CD4-positive, alpha-beta T cell (primary cell): Measurements from ENCODE around the gene EFHC2. TPM values are rescaled to one million over a fixed set of nuclear protein-coding genes. Genes with fewer than 3 reads are reported as not detected.

Source experiments
- ATAC-seq: fragments of 200-7000 bp; cut with Tn5 transposase; one replicate; pipeline ENCODE4 v1.10.0; 2022; ENCODE audit warnings: mild to moderate bottlenecking; ENCODE audit not compliant: poor library complexity
- CTCF ChIA-PET: fragments of 350-600 bp; sonication (Branson Sonifier 250); formaldehyde crosslinking; loops from one replicate; lab custom pipeline; 2021; ENCODE audit warnings: antibody characterized with exemption, inconsistent platforms; lab: Charles Lee
- POLR2A ChIA-PET: fragments of 350-600 bp; sonication (Branson Sonifier 250); formaldehyde crosslinking; loops from one replicate; lab custom pipeline; 2021; ENCODE audit warnings: antibody characterized with exemption, inconsistent platforms; lab: Charles Lee
- DNase-seq, 14 experiments: peaks; one replicate each; pipeline ENCODE4 v3.0.0-alpha.2; 2013 to 2020; ENCODE audit warnings: mixed read lengths in 2 of 14
- H3K27ac ChIP-seq, 2 donors: one replicate each; pipeline versions ENCODE4 v1.5.1 to v1.7.0; 2013; ENCODE audit warnings: low read length in 2 of 2, low read depth in 1 of 2, mild to moderate bottlenecking in 1 of 2
- H3K27me3 ChIP-seq, 2 experiments: 1 replicate in 1 of 2; 2 replicates in 1 of 2; pipeline versions ENCODE4 v1.6.1 to v1.7.0; 2013; ENCODE audit warnings: low read length in 2 of 2, control low read depth in 1 of 2, mild to moderate bottlenecking in 1 of 2, moderate library complexity in 1 of 2; ENCODE audit not compliant: insufficient read depth in 2 of 2, control insufficient read depth in 1 of 2
- H3K36me3 ChIP-seq: one replicate; pipeline ENCODE4 v1.6.1; 2013; ENCODE audit warnings: low read length, control low read depth; ENCODE audit not compliant: insufficient read depth
- H3K4me1 ChIP-seq: one replicate; pipeline ENCODE4 v1.6.1; 2013; ENCODE audit warnings: low read length, control low read depth; ENCODE audit not compliant: insufficient read depth
- H3K4me3 ChIP-seq: one replicate; pipeline ENCODE4 v1.5.1; 2013; ENCODE audit warnings: mild to moderate bottlenecking, low read length, moderate library complexity
- H3K9me3 ChIP-seq, 2 experiments: 1 replicate in 1 of 2; 2 replicates in 1 of 2; pipeline versions ENCODE4 v1.6.1 to v1.7.0; 2013; ENCODE audit warnings: low read length in 2 of 2, mild to moderate bottlenecking in 2 of 2, control low read depth in 1 of 2, moderate library complexity in 1 of 2; ENCODE audit not compliant: control insufficient read depth in 1 of 2, insufficient read depth in 1 of 2
- H3K27ac Mint-ChIP-seq: one replicate; pipeline ENCODE4 v1.8.0; 2020; ENCODE audit warnings: mixed read lengths
- H3K27me3 Mint-ChIP-seq: one replicate; pipeline ENCODE4 v1.8.0; 2021; ENCODE audit warnings: mixed read lengths
- H3K36me3 Mint-ChIP-seq: one replicate; pipeline ENCODE4 v1.8.0; 2021; ENCODE audit warnings: low read depth, mixed read lengths
- H3K4me1 Mint-ChIP-seq: one replicate; pipeline ENCODE4 v1.8.0; 2021; ENCODE audit warnings: low read depth, mixed read lengths
- H3K4me3 Mint-ChIP-seq: one replicate; pipeline ENCODE4 v1.8.0; 2020; ENCODE audit warnings: mild to moderate bottlenecking, mixed read lengths
- H3K9me3 Mint-ChIP-seq: one replicate; pipeline ENCODE4 v1.8.0; 2020; ENCODE audit warnings: mixed read lengths
- CTCF ChIP-seq: fragments of 200-600 bp; IDR thresholded peaks from one replicate; pipeline ENCODE4 v1.8.0; 2022; ENCODE audit warnings: antibody characterized with exemption, mild to moderate bottlenecking
- intact Hi-C, 2 experiments: fragments of 100-400 bp; cut with DNase I in 1 of 2; cut with micrococcal nuclease in 1 of 2; formaldehyde crosslinking; loops; one replicate each; pipeline versions ENCODE4 v1.15.1 to v1.9.0; 2023 to 2025; cut with DNase I, micrococcal nuclease
- total RNA-seq, 174 experiments: library from RNA in 2 of 174; stranded (reverse) in 2 of 174; gene quantifications; one replicate each; pipeline ENCODE4 v1.2.3 and lab custom pipeline; 2021 to 2026

EFHC2 gene
- total RNA-seq, 2 experiments from 2014 or later = 2.7 to 3.0 TPM

DNA sequence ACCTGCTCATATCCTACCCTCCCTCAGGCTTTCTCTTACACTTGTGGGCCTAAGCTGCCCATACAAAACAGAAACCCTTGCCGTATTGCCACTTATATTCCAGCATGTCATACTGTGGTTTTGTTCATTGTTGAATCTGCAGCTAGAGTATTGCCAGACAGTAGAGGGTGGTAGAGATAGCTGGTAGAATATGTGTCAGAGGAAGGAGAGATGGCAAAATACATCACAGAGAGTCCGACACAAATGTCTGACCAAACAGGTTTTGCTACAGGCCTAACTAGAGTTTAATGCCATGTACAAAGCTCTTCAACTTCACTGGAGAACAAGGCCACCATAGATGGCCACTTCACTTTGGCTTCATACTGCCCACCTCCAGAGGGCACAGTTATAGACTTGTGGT, 160.1 kb downstream of the EFHC2 start:
- H3K4me1 ChIP-seq = no peaks in the 10 kb centered on the region
- Mint-ChIP-seq H3K27ac (no peak overlapping the region), H3K4me1 (no peaks in the 10 kb centered on the region), H3K36me3 (no peaks in the 10 kb centered on the region), H3K4me3 (no peak overlapping the region), H3K27me3 (no peaks in the 10 kb centered on the region), H3K9me3 (no peaks in the 10 kb centered on the region)
- H3K9me3 ChIP-seq = no peaks in the 10 kb centered on the region
- ATAC-seq (no peak), DNase-seq (peak in 2 of 14 experiments; percentile 1 to 2)
- intact Hi-C loops = loop anchor here in 1 of 2 experiments (5.0 kb wide), 1 partner anchor 889 kb away; no protein-coding TSS in a partner anchor
- H3K36me3 ChIP-seq = no peaks in the 10 kb centered on the region
- H3K27ac ChIP-seq = no peak overlapping the region
- ChIA-PET CTCF (interaction anchor here (1.0 to 1.7 kb wide), 2 partner anchors 11 to 13 kb away, joined by 3 to 4 read pairs; no protein-coding TSS in a partner anchor), POLR2A (interaction anchor here (0.8 kb wide), 1 partner anchor 70 kb away, joined by 4 read pairs; no protein-coding TSS in a partner anchor)
- H3K27me3 ChIP-seq = no peaks in the 10 kb centered on the region
- no peak overlapping the region for H3K4me3 ChIP-seq
- TF ChIP-seq CTCF = no peak

DNA sequence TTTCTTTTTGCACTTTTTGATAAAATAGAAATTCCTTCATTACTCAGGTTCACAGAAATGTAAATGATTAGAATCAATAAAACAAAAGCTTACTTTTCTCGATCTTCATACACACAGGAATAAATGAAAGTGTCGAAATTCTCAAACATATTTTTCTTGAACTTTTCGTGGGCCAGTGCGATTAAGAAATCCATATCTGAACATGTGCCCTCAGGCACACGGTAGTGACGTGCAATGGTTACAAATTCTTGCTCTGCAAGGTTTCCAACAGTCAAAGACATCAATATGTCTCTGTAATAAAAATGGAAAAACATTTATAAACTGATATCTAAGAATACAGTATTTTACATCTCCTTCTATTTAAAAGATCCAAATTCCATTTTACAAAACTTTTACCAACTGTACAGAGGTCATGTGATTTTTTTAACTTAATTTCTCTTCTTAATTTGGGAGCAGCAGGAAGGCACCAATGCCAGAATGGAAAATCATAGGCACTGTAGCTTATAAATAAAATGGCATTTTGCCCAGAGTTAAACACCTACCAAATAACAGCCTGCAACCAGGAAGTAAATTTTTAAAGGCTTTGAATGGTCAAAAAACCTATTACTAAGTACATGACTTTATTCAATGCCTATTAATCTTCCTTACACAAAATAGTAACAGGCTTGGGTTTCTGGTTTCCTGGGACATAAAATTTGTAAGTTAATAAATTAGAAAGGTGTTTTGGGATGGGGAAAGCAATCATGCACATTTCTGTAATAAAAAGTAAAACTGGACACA, 165.0 kb downstream of the EFHC2 start:
- H3K27ac ChIP-seq = no peak overlapping the region
- Mint-ChIP-seq H3K27me3 (no peaks in the 10 kb centered on the region), H3K9me3 (peaks cover 6% of the 10 kb centered on the region), H3K36me3 (peaks cover 15% of the 10 kb centered on the region), H3K4me3 (no peak overlapping the region), H3K4me1 (no peaks in the 10 kb centered on the region), H3K27ac (no peak overlapping the region)
- H3K27me3 ChIP-seq = no peaks in the 10 kb centered on the region
- no peaks in the 10 kb centered on the region for H3K36me3 ChIP-seq
- TF ChIP-seq CTCF = no peak
- no peaks in the 10 kb centered on the region for H3K9me3 ChIP-seq
- no peaks in the 10 kb centered on the region for H3K4me1 ChIP-seq
- no peak overlapping the region for H3K4me3 ChIP-seq
- intact Hi-C loops = no loop called here
- ChIA-PET POLR2A (no interaction called here), CTCF (interaction anchor here (1.1 kb wide), 1 partner anchor 9 kb away, joined by 4 read pairs; no protein-coding TSS in a partner anchor)
- DNase-seq (no peak), ATAC-seq (no peak)

DNA sequence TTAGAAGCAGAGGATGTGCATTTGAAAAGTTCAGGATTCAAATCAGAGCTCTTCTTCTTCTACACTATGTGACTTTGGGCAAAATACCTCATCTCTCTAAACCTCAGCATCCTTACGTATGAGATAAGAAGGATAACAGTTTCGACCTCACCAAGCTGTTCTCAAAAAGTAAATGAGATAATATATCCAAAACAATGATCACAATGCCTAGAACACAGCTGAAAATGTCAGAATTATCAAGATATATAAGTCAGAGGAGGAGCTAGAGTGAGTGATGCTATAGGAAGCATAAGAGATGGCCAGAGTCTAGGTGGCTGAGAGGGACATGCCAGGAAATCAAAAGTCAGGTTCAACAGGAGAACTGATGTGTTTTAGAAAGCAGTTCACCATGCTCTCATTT, 168.0 kb downstream of the EFHC2 start:
- no peaks in the 10 kb centered on the region for H3K9me3 ChIP-seq
- no peaks in the 10 kb centered on the region for H3K4me1 ChIP-seq
- Mint-ChIP-seq H3K36me3 (peaks cover 15% of the 10 kb centered on the region), H3K9me3 (peaks cover 6% of the 10 kb centered on the region), H3K27ac (no peak overlapping the region), H3K4me1 (no peaks in the 10 kb centered on the region), H3K27me3 (no peaks in the 10 kb centered on the region), H3K4me3 (no peak overlapping the region)
- no peak overlapping the region for H3K27ac ChIP-seq
- no peaks in the 10 kb centered on the region for H3K27me3 ChIP-seq
- H3K36me3 ChIP-seq = no peaks in the 10 kb centered on the region
- DNase-seq (no peak), ATAC-seq (no peak)
- intact Hi-C loops = no loop called here
- H3K4me3 ChIP-seq = no peak overlapping the region
- ChIA-PET POLR2A (no interaction called here), CTCF (no interaction called here)
- no peak for TF ChIP-seq CTCF
